HepG2 (cell line): Measurements from ENCODE around the gene NRAP.

ENCODE experiments used
- HDAC6 ChIP-seq: fragments of 200-600 bp; sonication (generic); IDR thresholded peaks from 2 replicates; pipeline ENCODE4 v1.7.0; 2017; ENCODE audit warnings: mild to moderate bottlenecking, antibody characterized with exemption, low read length, low read depth
- TAF1 ChIP-seq: sonication (generic); formaldehyde crosslinking; IDR thresholded peaks from 2 replicates; pipeline ENCODE4 v1.4.0; 2020; ENCODE audit warnings: missing genetic modification reagents
- TAF15 ChIP-seq: fragments of 200-400 bp; formaldehyde crosslinking; IDR thresholded peaks from one replicate; pipeline ENCODE4 v1.6.1; 2018; ENCODE audit warnings: mild to moderate bottlenecking, low read depth, low read length; ENCODE audit not compliant: poor library complexity, severe bottlenecking
- ZNF10 ChIP-seq: sonication (generic); formaldehyde crosslinking; IDR thresholded peaks from 2 replicates; pipeline ENCODE4 v1.4.0; 2020; ENCODE audit warnings: mild to moderate bottlenecking, low read depth, missing genetic modification reagents, borderline replicate concordance
- ZNF24 ChIP-seq: fragments of 450-650 bp; IDR thresholded peaks from 2 replicates; pipeline ENCODE4 v1.6.1; 2017; ENCODE audit warnings: antibody characterized with exemption, mild to moderate bottlenecking
- TF ChIP-seq, protein P1 (sequence below): sonication (generic); formaldehyde crosslinking; IDR thresholded peaks from 2 replicates; pipeline ENCODE4 v1.5.0; 2020; ENCODE audit warnings: mild to moderate bottlenecking, missing genetic modification reagents, moderate library complexity
- TF ChIP-seq, protein P2 (sequence below): sonication (generic); formaldehyde crosslinking; IDR thresholded peaks from 2 replicates; pipeline ENCODE4 v1.4.0; 2020; ENCODE audit warnings: missing genetic modification reagents, borderline replicate concordance
- TF ChIP-seq, protein P3 (sequence below): sonication (generic); formaldehyde crosslinking; IDR thresholded peaks from 2 replicates; pipeline ENCODE4 v1.4.0; 2020; ENCODE audit warnings: missing genetic modification reagents
- TF ChIP-seq, protein P4 (sequence below): sonication (generic); formaldehyde crosslinking; IDR thresholded peaks from 2 replicates; pipeline ENCODE4 v1.5.1; 2020; ENCODE audit warnings: missing genetic modification reagents, mild to moderate bottlenecking, borderline replicate concordance
- TF ChIP-seq, protein P5 (sequence below): sonication (generic); formaldehyde crosslinking; IDR thresholded peaks from 2 replicates; pipeline ENCODE4 v1.4.0; 2020; ENCODE audit warnings: missing genetic modification reagents
- TF ChIP-seq, protein P6 (sequence below): IDR thresholded peaks from 2 replicates; pipeline ENCODE4 v1.6.1; 2012; ENCODE audit warnings: inconsistent platforms

DNA sequence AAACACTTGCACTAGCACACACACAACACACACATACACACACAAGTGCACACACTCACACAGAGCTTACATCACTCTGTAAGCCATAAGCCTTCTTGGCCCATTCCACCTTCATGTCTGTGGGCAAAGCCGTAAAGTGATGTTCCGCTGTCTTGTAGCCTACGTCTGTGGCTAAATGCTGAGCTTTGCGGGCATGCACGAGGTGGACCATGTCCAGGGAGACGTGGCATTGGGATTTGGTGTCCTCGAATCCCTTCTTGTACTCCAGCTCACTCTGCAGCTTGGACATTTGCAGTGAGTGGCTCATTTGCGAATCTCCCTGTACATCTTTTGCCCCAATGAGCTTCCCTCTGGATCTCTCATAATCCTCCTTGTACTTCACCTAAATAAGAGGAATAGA, 42.0 kb downstream of the NRAP start:
- TF ChIP-seq HDAC6, result no peak
- TF ChIP-seq, protein P1, sequence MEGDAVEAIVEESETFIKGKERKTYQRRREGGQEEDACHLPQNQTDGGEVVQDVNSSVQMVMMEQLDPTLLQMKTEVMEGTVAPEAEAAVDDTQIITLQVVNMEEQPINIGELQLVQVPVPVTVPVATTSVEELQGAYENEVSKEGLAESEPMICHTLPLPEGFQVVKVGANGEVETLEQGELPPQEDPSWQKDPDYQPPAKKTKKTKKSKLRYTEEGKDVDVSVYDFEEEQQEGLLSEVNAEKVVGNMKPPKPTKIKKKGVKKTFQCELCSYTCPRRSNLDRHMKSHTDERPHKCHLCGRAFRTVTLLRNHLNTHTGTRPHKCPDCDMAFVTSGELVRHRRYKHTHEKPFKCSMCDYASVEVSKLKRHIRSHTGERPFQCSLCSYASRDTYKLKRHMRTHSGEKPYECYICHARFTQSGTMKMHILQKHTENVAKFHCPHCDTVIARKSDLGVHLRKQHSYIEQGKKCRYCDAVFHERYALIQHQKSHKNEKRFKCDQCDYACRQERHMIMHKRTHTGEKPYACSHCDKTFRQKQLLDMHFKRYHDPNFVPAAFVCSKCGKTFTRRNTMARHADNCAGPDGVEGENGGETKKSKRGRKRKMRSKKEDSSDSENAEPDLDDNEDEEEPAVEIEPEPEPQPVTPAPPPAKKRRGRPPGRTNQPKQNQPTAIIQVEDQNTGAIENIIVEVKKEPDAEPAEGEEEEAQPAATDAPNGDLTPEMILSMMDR (CRISPR knock-in tag), result no peak
- TF ChIP-seq, protein P2, sequence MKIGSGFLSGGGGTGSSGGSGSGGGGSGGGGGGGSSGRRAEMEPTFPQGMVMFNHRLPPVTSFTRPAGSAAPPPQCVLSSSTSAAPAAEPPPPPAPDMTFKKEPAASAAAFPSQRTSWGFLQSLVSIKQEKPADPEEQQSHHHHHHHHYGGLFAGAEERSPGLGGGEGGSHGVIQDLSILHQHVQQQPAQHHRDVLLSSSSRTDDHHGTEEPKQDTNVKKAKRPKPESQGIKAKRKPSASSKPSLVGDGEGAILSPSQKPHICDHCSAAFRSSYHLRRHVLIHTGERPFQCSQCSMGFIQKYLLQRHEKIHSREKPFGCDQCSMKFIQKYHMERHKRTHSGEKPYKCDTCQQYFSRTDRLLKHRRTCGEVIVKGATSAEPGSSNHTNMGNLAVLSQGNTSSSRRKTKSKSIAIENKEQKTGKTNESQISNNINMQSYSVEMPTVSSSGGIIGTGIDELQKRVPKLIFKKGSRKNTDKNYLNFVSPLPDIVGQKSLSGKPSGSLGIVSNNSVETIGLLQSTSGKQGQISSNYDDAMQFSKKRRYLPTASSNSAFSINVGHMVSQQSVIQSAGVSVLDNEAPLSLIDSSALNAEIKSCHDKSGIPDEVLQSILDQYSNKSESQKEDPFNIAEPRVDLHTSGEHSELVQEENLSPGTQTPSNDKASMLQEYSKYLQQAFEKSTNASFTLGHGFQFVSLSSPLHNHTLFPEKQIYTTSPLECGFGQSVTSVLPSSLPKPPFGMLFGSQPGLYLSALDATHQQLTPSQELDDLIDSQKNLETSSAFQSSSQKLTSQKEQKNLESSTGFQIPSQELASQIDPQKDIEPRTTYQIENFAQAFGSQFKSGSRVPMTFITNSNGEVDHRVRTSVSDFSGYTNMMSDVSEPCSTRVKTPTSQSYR (CRISPR knock-in tag), result no peak
- TF ChIP-seq, protein P3, sequence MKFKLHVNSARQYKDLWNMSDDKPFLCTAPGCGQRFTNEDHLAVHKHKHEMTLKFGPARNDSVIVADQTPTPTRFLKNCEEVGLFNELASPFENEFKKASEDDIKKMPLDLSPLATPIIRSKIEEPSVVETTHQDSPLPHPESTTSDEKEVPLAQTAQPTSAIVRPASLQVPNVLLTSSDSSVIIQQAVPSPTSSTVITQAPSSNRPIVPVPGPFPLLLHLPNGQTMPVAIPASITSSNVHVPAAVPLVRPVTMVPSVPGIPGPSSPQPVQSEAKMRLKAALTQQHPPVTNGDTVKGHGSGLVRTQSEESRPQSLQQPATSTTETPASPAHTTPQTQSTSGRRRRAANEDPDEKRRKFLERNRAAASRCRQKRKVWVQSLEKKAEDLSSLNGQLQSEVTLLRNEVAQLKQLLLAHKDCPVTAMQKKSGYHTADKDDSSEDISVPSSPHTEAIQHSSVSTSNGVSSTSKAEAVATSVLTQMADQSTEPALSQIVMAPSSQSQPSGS, result no peak
- no peak for TF ChIP-seq ZNF10 (CRISPR knock-in tag)
- no peak for TF ChIP-seq ZNF24
- TF ChIP-seq, protein P4, sequence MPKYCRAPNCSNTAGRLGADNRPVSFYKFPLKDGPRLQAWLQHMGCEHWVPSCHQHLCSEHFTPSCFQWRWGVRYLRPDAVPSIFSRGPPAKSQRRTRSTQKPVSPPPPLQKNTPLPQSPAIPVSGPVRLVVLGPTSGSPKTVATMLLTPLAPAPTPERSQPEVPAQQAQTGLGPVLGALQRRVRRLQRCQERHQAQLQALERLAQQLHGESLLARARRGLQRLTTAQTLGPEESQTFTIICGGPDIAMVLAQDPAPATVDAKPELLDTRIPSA (CRISPR knock-in tag), result no peak
- TF ChIP-seq, protein P5, sequence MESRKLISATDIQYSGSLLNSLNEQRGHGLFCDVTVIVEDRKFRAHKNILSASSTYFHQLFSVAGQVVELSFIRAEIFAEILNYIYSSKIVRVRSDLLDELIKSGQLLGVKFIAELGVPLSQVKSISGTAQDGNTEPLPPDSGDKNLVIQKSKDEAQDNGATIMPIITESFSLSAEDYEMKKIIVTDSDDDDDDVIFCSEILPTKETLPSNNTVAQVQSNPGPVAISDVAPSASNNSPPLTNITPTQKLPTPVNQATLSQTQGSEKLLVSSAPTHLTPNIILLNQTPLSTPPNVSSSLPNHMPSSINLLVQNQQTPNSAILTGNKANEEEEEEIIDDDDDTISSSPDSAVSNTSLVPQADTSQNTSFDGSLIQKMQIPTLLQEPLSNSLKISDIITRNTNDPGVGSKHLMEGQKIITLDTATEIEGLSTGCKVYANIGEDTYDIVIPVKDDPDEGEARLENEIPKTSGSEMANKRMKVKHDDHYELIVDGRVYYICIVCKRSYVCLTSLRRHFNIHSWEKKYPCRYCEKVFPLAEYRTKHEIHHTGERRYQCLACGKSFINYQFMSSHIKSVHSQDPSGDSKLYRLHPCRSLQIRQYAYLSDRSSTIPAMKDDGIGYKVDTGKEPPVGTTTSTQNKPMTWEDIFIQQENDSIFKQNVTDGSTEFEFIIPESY (CRISPR knock-in tag), result no peak
- TF ChIP-seq, protein P6, sequence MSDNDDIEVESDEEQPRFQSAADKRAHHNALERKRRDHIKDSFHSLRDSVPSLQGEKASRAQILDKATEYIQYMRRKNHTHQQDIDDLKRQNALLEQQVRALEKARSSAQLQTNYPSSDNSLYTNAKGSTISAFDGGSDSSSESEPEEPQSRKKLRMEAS, result no peak
- no peak for TF ChIP-seq TAF15
- TF ChIP-seq TAF1 (CRISPR knock-in tag), result no peak
